NB4 (cell line): ENCODE data around the gene SCD5.

Source experiments
- DNase-seq: peaks from one replicate; pipeline ENCODE4 v3.0.0; 2010; ENCODE audit warnings: low read depth
- H3K4me3 ChIP-seq: one replicate; pipeline ENCODE4 v1.5.1; 2011; ENCODE audit warnings: mild to moderate bottlenecking, low read depth, low read length, moderate library complexity
- MYC ChIP-seq: IDR thresholded peaks from 2 replicates; pipeline ENCODE4 v1.6.1; 2011; ENCODE audit warnings: low read depth, low read length
- POLR2A ChIP-seq: IDR thresholded peaks from 2 replicates; pipeline ENCODE4 v1.6.1; 2011; ENCODE audit warnings: mild to moderate bottlenecking; ENCODE audit not compliant: insufficient read length; ENCODE audit errors: extremely low read depth
- TF ChIP-seq, protein P1 (sequence below): IDR thresholded peaks from one replicate; pipeline ENCODE4 v1.5.1; 2012; ENCODE audit warnings: low read depth, low read length
- TF ChIP-seq, protein P2 (sequence below): IDR thresholded peaks from 2 replicates; pipeline ENCODE4 v1.6.1; 2011; ENCODE audit warnings: low read depth, low read length

SCD5 gene

DNA sequence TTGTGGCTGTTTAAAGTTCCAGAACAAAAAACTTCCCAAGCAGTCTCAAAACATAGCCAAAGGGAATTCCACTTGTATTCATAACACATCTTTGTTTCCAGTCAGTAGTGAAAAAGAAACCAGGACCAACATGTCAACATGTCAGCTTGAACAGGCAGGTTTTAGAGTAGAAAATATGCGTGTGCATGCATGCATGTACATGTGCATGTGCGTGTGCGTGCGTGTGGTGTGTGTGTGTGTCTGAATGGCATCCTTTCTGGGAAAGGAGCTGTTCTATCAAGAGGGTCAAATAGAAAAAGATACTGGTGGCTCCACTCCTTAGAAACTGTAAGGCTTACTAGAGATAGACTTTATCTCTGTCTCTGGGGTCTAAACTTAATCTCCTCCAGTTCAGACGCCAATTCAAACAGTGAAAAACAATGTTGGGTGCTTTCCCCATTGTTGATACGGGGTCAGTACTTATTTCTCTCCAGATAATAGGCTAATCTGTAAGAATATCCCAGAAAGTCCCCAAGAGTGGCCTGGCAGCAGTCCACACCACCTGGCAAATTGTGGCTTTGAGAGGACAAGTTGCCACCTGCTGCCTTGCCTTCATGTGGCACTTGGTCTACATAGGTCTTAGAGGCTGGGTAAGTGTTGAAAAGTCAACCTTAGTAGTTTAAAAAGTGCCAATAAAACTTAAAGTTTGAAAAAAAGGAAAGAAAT is 110.4 kb downstream of the SCD5 start:
- TF ChIP-seq, protein P1, sequence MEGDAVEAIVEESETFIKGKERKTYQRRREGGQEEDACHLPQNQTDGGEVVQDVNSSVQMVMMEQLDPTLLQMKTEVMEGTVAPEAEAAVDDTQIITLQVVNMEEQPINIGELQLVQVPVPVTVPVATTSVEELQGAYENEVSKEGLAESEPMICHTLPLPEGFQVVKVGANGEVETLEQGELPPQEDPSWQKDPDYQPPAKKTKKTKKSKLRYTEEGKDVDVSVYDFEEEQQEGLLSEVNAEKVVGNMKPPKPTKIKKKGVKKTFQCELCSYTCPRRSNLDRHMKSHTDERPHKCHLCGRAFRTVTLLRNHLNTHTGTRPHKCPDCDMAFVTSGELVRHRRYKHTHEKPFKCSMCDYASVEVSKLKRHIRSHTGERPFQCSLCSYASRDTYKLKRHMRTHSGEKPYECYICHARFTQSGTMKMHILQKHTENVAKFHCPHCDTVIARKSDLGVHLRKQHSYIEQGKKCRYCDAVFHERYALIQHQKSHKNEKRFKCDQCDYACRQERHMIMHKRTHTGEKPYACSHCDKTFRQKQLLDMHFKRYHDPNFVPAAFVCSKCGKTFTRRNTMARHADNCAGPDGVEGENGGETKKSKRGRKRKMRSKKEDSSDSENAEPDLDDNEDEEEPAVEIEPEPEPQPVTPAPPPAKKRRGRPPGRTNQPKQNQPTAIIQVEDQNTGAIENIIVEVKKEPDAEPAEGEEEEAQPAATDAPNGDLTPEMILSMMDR = no peak
- no peak for TF ChIP-seq POLR2A
- TF ChIP-seq, protein P2, sequence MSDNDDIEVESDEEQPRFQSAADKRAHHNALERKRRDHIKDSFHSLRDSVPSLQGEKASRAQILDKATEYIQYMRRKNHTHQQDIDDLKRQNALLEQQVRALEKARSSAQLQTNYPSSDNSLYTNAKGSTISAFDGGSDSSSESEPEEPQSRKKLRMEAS = no peak
- no peak for TF ChIP-seq MYC
- no peak for DNase-seq
- H3K4me3 ChIP-seq = no peak overlapping the region

DNA sequence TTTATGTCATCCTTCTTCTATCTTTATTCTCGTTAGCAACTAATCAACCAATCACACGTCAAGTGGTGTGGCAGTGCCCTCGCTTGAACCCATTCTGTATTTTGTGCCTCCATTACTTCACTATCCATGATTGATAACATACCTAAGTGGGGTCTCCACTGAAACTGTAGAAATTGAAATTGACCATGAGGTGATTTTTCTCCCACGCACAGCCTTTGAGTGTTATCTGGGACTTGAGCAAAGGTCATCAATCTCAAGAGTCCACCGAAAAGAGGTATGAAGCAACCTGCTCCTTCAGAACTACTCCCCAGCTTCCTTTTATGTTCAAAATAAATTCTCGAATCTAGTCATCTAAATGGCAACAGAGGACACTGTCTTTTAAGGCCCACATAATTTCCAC is 111.1 kb downstream of the SCD5 start:
- H3K4me3 ChIP-seq = no peak overlapping the region
- DNase-seq = no peak
- TF ChIP-seq, protein P1 = no peak
- TF ChIP-seq, protein P2 = no peak
- no peak for TF ChIP-seq MYC
- TF ChIP-seq POLR2A = no peak

DNA sequence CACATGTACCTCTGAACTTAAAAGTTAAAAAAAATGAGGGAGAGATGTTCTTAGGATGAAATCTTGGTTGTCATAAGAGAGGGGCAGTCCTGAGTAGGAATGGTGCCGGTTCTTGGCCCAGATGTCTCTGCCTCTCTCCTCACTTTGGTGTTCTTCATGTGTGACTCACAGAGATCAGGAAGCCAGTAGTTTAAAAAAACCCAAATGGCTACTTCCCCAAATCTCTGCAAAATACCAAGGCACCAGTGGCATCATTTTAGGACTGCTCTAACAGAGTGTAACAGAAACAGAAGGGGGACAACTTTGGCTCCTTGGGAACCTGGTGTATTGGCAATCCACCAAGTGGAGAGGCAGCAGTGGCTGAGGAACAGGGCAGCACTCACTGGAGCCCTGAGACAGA is 116.8 kb downstream of the SCD5 start:
- no peak overlapping the region for H3K4me3 ChIP-seq
- TF ChIP-seq POLR2A (no peak), MYC (no peak)
- TF ChIP-seq, protein P1 = no peak
- TF ChIP-seq, protein P2 = no peak
- DNase-seq = peak; percentile 9

DNA sequence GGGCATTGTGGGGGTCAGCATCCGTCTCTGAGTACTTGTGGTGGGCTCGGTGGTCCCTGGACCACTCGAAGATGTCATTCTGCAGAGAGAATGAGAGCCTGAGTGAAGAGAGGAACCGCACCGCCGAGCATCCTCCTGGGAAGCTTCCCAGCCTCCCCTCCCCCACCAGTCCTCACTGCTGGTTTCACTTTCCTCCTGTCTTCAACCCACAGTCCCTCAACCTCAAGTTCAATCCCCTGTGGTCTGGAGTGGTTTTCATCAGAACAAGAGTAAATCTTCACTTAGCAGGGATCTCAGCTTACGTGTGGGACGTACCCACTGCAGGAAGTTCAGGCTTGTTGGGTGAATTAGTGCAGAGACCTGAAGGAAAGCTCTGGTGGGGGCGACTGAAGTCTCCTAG is 117.8 kb downstream of the SCD5 start:
- TF ChIP-seq, protein P1 = no peak
- TF ChIP-seq, protein P2 = no peak
- TF ChIP-seq MYC (no peak), POLR2A (no peak)
- no peak overlapping the region for H3K4me3 ChIP-seq
- peak; percentile 45 for DNase-seq

DNA sequence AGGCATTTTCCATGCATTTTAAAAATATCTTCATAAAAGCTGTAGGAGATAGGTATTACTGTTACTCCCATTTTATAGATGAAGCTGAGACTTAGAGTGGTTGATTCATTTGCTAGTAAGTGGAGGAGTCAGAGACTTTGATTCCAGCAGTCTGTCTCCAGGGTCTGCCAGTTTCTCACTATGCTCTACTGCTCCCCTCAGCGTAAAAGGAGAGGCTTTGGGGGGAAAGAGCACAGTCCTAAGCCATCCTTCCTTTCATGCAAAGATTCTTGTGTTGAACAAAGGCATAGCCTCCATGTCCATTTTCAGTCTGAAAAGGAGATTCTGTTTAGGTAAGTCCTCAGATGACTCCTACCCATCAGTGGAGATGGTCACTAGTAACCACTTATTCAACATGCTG is 119.1 kb downstream of the SCD5 start:
- peak; percentile 14 for DNase-seq
- no peak overlapping the region for H3K4me3 ChIP-seq
- TF ChIP-seq, protein P1 = no peak
- TF ChIP-seq, protein P2 = no peak
- no peak for TF ChIP-seq MYC
- no peak for TF ChIP-seq POLR2A
